Activated CD8-positive, alpha-beta T cell treated with anti-CD3 and anti-CD28 coated beads for 36 hours (primary cell): ENCODE measurements around the gene TLCD4. TPM values are rescaled to one million over a fixed set of nuclear protein-coding genes. Genes with fewer than 3 reads are reported as not detected.

Experiments
- ATAC-seq: fragments of 200-7000 bp; cut with Tn5 transposase; one replicate; pipeline ENCODE4 v1.10.0; 2021; ENCODE audit warnings: mild to moderate bottlenecking, moderate library complexity
- CTCF ChIA-PET: fragments of 350-600 bp; sonication (Branson Sonifier 250); formaldehyde crosslinking; loops from one replicate; lab custom pipeline; 2021; ENCODE audit warnings: antibody characterized with exemption; lab: Charles Lee
- POLR2A ChIA-PET: fragments of 350-600 bp; sonication (Branson Sonifier 250); formaldehyde crosslinking; loops from one replicate; lab custom pipeline; 2021; ENCODE audit warnings: antibody characterized with exemption; lab: Charles Lee
- DNase-seq: peaks from one replicate; pipeline ENCODE4 v3.0.0-alpha.2; 2020
- H3K27ac Mint-ChIP-seq: one replicate; pipeline ENCODE4 v1.8.0; 2021; ENCODE audit warnings: mild to moderate bottlenecking, mixed read lengths
- H3K27me3 Mint-ChIP-seq: one replicate; pipeline ENCODE4 v1.8.0; 2021; ENCODE audit warnings: mixed read lengths
- H3K36me3 Mint-ChIP-seq: one replicate; pipeline ENCODE4 v1.8.0; 2021; ENCODE audit warnings: low read depth, mixed read lengths
- H3K4me1 Mint-ChIP-seq: one replicate; pipeline ENCODE4 v1.8.0; 2021; ENCODE audit warnings: low read depth, mixed read lengths
- H3K4me3 Mint-ChIP-seq: one replicate; pipeline ENCODE4 v1.8.0; 2021; ENCODE audit warnings: mild to moderate bottlenecking, moderate library complexity, mixed read lengths
- H3K9me3 Mint-ChIP-seq: one replicate; pipeline ENCODE4 v1.8.0; 2021; ENCODE audit warnings: mixed read lengths
- CTCF ChIP-seq: fragments of 200-600 bp; IDR thresholded peaks from one replicate; pipeline ENCODE4 v1.8.0; 2022; ENCODE audit warnings: antibody characterized with exemption, mild to moderate bottlenecking
- intact Hi-C: fragments of 100-400 bp; cut with micrococcal nuclease; formaldehyde crosslinking; loops from one replicate; pipeline ENCODE4 v1.10.0; 2022
- total RNA-seq, 2 experiments: library from RNA; stranded (reverse); gene quantifications; one replicate each; pipeline ENCODE4 v1.2.3, GENCODE V29; 2021

TLCD4 gene
- total RNA-seq, 2 experiments from 2014 or later, result 0.32 to 0.38 TPM

GRCh38 chr1:95138223-95138622 lies 21.1 kb downstream of the TLCD4 start:
- no peak for TF ChIP-seq CTCF
- ChIA-PET POLR2A (no interaction called here), CTCF (no interaction called here)
- Mint-ChIP-seq H3K27ac (no peak overlapping the region), H3K27me3 (peaks cover 2% of the 10 kb centered on the region), H3K36me3 (no peaks in the 10 kb centered on the region), H3K4me1 (no peaks in the 10 kb centered on the region), H3K4me3 (no peak overlapping the region), H3K9me3 (no peaks in the 10 kb centered on the region)
- intact Hi-C loops, result no loop called here
- no peak for DNase-seq
- no peak for ATAC-seq

- no peak for ATAC-seq
- Mint-ChIP-seq H3K36me3 (no peaks in the 10 kb centered on the region), H3K27ac (no peak overlapping the region), H3K27me3 (peaks cover 2% of the 10 kb centered on the region), H3K4me3 (no peak overlapping the region), H3K9me3 (no peaks in the 10 kb centered on the region), H3K4me1 (no peaks in the 10 kb centered on the region)
- no peak for TF ChIP-seq CTCF
- CTCF ChIA-PET, result no interaction called here
- intact Hi-C loops, result no loop called here
- DNase-seq, result no peak
- POLR2A ChIA-PET, result no interaction called here
Measured at GRCh38 chr1:95139039-95139438, 21.9 kb downstream of the TLCD4 start.

- no peak for TF ChIP-seq CTCF
- no peaks in the 10 kb centered on the region for H3K9me3 Mint-ChIP-seq
- H3K27ac Mint-ChIP-seq, result no peak overlapping the region
- H3K4me3 Mint-ChIP-seq, result no peak overlapping the region
- ChIA-PET POLR2A (no interaction called here), CTCF (interaction anchor here (0.9 kb wide), 1 partner anchor 93 kb away, joined by 3 read pairs; the partner anchor contains the start of gene RWDD3)
- no peak for DNase-seq
- no peak for ATAC-seq
- H3K36me3 Mint-ChIP-seq, result no peaks in the 10 kb centered on the region
- H3K27me3 Mint-ChIP-seq, result peaks cover 2% of the 10 kb centered on the region
- intact Hi-C loops, result no loop called here
- H3K4me1 Mint-ChIP-seq, result no peaks in the 10 kb centered on the region
Measured at GRCh38 chr1:95140791-95141190, 23.6 kb downstream of the TLCD4 start.

- no peaks in the 10 kb centered on the region for H3K9me3 Mint-ChIP-seq
- no peaks in the 10 kb centered on the region for H3K36me3 Mint-ChIP-seq
- intact Hi-C loops, result no loop called here
- H3K27ac Mint-ChIP-seq, result no peak overlapping the region
- no peak for DNase-seq
- ChIA-PET POLR2A (no interaction called here), CTCF (no interaction called here)
- H3K27me3 Mint-ChIP-seq, result no peaks in the 10 kb centered on the region
- H3K4me1 Mint-ChIP-seq, result no peaks in the 10 kb centered on the region
- ATAC-seq, result no peak
- no peak overlapping the region for H3K4me3 Mint-ChIP-seq
- TF ChIP-seq CTCF, result no peak
Measured at GRCh38 chr1:95145493-95145892, 28.3 kb downstream of the TLCD4 start.

- intact Hi-C loops, result no loop called here
Measured at GRCh38 chr1:95146637-95147036, 29.5 kb downstream of the TLCD4 start.

More at GRCh38 chr1:95146637-95147036, 29.5 kb downstream of the TLCD4 start:
- DNase-seq, result no peak
- no peak for ATAC-seq
- peaks cover 2% of the 10 kb centered on the region for H3K27me3 Mint-ChIP-seq
- no peak for TF ChIP-seq CTCF
- H3K9me3 Mint-ChIP-seq, result no peaks in the 10 kb centered on the region
- H3K27ac Mint-ChIP-seq, result no peak overlapping the region
- CTCF ChIA-PET, result no interaction called here
- POLR2A ChIA-PET, result no interaction called here
- no peaks in the 10 kb centered on the region for H3K4me1 Mint-ChIP-seq
- H3K36me3 Mint-ChIP-seq, result no peaks in the 10 kb centered on the region
- H3K4me3 Mint-ChIP-seq, result no peak overlapping the region
